ENCODE measurements around the gene CASP14.
"Not testable (repeated sequence)": the region's sequence is repeated elsewhere in the genome, so short reads cannot be mapped to it uniquely, and the experiment has no call there.

The CASP14 gene

DNA sequence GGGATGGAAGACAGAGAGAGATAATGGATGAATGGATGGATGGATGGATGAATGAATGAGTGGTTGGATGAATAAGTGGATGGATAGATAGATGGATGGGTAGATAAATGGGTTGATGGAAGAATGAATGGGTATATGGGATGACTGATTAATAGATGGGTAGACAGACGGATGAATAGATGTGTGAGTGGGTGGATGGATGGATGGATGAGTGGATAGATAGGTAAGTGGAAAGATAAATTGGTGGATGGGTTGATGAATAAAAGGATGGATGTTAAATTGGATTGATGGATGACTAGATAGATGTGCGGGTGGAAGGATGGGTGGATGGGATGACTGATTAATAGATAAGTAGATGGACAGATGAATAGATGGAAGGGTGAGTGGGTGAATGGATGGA lies 1.4 kb downstream of the CASP14 start:
- H3K4me3 ChIP-seq (replicated peaks; ENCODE audit: insufficient read depth, low read length), result no peak overlapping the region
- no peaks in the 10 kb centered on the region for H3K27me3 ChIP-seq (ENCODE audit: insufficient read depth, poor library complexity, severe bottlenecking)
- DNase-seq (ENCODE audit: low read depth in 1 of 2, low spot score in 1 of 2), result no peak
- H3K27ac ChIP-seq (replicated peaks), result no peak overlapping the region
- TF ChIP-seq SPI1 (IDR thresholded peaks at IDR 0.05; ENCODE audit: borderline replicate concordance, low read depth) (no peak), POLR2AphosphoS5 (IDR thresholded peaks at IDR 0.05; ENCODE audit: low read depth) (no peak), GABPA (IDR thresholded peaks at IDR 0.05; ENCODE audit: low read depth) (no peak)
- TF ChIP-seq, protein P1, sequence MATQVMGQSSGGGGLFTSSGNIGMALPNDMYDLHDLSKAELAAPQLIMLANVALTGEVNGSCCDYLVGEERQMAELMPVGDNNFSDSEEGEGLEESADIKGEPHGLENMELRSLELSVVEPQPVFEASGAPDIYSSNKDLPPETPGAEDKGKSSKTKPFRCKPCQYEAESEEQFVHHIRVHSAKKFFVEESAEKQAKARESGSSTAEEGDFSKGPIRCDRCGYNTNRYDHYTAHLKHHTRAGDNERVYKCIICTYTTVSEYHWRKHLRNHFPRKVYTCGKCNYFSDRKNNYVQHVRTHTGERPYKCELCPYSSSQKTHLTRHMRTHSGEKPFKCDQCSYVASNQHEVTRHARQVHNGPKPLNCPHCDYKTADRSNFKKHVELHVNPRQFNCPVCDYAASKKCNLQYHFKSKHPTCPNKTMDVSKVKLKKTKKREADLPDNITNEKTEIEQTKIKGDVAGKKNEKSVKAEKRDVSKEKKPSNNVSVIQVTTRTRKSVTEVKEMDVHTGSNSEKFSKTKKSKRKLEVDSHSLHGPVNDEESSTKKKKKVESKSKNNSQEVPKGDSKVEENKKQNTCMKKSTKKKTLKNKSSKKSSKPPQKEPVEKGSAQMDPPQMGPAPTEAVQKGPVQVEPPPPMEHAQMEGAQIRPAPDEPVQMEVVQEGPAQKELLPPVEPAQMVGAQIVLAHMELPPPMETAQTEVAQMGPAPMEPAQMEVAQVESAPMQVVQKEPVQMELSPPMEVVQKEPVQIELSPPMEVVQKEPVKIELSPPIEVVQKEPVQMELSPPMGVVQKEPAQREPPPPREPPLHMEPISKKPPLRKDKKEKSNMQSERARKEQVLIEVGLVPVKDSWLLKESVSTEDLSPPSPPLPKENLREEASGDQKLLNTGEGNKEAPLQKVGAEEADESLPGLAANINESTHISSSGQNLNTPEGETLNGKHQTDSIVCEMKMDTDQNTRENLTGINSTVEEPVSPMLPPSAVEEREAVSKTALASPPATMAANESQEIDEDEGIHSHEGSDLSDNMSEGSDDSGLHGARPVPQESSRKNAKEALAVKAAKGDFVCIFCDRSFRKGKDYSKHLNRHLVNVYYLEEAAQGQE (IDR thresholded peaks at IDR 0.05; ENCODE audit: insufficient replicate concordance, low read depth), result no peak
- TF ChIP-seq, protein P2, sequence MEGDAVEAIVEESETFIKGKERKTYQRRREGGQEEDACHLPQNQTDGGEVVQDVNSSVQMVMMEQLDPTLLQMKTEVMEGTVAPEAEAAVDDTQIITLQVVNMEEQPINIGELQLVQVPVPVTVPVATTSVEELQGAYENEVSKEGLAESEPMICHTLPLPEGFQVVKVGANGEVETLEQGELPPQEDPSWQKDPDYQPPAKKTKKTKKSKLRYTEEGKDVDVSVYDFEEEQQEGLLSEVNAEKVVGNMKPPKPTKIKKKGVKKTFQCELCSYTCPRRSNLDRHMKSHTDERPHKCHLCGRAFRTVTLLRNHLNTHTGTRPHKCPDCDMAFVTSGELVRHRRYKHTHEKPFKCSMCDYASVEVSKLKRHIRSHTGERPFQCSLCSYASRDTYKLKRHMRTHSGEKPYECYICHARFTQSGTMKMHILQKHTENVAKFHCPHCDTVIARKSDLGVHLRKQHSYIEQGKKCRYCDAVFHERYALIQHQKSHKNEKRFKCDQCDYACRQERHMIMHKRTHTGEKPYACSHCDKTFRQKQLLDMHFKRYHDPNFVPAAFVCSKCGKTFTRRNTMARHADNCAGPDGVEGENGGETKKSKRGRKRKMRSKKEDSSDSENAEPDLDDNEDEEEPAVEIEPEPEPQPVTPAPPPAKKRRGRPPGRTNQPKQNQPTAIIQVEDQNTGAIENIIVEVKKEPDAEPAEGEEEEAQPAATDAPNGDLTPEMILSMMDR (IDR thresholded peaks at IDR 0.05; ENCODE audit: insufficient read depth, low read length), result no peak

- H3K27ac ChIP-seq (replicated peaks), result no peak overlapping the region
- DNase-seq (ENCODE audit: low read depth in 1 of 2, low spot score in 1 of 2), result no peak
- H3K4me3 ChIP-seq (replicated peaks; ENCODE audit: insufficient read depth, low read length), result no peak overlapping the region
- TF ChIP-seq, protein P1 (IDR thresholded peaks at IDR 0.05; ENCODE audit: insufficient replicate concordance, low read depth), result no peak
- no peak for TF ChIP-seq SPI1 (IDR thresholded peaks at IDR 0.05; ENCODE audit: borderline replicate concordance, low read depth)
- TF ChIP-seq GABPA (IDR thresholded peaks at IDR 0.05; ENCODE audit: low read depth), result no peak
- no peak for TF ChIP-seq POLR2AphosphoS5 (IDR thresholded peaks at IDR 0.05; ENCODE audit: low read depth)
- TF ChIP-seq, protein P2 (IDR thresholded peaks at IDR 0.05; ENCODE audit: insufficient read depth, low read length), result no peak
- H3K27me3 ChIP-seq (ENCODE audit: insufficient read depth, poor library complexity, severe bottlenecking), result peaks cover 4% of the 10 kb centered on the region
Observed at GRCh38 chr19:15062036-15062435, 12.8 kb downstream of the CASP14 start.

DNA sequence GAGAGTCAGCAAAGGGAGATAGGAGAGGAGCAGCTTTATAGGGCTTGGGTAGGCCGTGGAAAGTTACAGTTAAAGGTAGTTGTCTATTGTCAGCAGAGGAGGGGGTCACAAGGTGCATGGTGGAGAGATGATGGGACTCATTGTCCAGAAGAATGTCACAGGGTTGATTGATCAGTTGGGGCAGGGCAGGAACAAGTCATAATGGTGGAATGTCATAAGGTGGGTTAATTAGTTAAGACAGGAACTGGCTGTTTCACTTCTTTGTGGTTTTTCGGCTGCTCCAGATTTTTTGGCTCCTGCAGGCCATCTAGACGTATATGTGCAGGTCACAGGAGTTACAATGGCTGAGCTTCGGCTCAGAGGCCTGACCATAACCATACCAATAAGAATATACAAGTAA lies 21.1 kb downstream of the CASP14 start:
- H3K4me3 ChIP-seq (replicated peaks; ENCODE audit: insufficient read depth, low read length); DNase-seq (ENCODE audit: low read depth in 1 of 2, low spot score in 1 of 2); H3K27me3 ChIP-seq (ENCODE audit: insufficient read depth, poor library complexity, severe bottlenecking); H3K27ac ChIP-seq (replicated peaks): not testable (repeated sequence)

DNA sequence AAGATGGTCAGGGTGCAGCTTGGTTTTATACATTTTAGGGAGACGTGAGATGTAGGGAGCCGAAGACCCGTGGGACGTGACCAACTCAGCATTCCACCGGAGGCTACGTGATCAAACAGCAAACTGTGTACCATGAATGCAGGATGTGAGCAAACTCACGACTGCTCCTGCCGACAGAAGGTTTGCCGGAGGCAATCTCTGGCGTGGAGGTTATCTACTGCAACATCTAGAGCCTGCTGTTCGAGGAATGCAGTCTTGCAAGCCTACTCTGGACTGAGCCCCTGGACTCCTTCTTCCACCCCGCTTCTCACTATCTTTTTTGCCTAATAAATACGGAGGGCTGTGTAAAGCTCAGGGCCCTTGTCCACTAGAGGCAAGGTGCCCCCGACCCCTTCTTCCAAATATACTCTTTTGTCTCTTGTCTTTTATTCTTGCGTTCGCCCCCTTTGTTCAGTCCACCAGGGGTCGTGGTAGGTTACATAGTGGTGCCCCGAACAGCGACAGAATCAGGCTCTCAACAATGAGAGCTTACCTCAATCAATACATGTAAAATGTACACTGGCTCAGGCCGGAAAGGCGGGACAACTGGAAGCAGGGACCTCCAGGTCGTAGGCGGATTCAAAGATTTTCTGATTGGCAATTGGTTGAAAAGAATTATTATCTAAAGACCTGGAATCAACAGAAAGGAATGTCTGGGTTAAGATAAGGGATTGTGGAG lies 23.8 kb downstream of the CASP14 start:
- no peak for DNase-seq (ENCODE audit: low read depth in 1 of 2, low spot score in 1 of 2)
- TF ChIP-seq, protein P1 (IDR thresholded peaks at IDR 0.05; ENCODE audit: insufficient replicate concordance, low read depth), result no peak
- no peak for TF ChIP-seq SPI1 (IDR thresholded peaks at IDR 0.05; ENCODE audit: borderline replicate concordance, low read depth)
- no peak overlapping the region for H3K4me3 ChIP-seq (replicated peaks; ENCODE audit: insufficient read depth, low read length)

More for the DNA sequence above, 23.8 kb downstream of the CASP14 start:
- H3K27ac ChIP-seq (replicated peaks), result no peak overlapping the region
- H3K27me3 ChIP-seq (ENCODE audit: insufficient read depth, poor library complexity, severe bottlenecking), result peaks cover under 1% of the 10 kb centered on the region

Data from HL-60 (cell line).